Stromal cell of bone marrow (primary cell): Measurements from ENCODE around the gene ZXDC.

ENCODE experiments used
- DNase-seq: peaks from one replicate; pipeline ENCODE4 v3.0.0-alpha.2; 2012; ENCODE audit warnings: low read depth

Gene ZXDC

DNA sequence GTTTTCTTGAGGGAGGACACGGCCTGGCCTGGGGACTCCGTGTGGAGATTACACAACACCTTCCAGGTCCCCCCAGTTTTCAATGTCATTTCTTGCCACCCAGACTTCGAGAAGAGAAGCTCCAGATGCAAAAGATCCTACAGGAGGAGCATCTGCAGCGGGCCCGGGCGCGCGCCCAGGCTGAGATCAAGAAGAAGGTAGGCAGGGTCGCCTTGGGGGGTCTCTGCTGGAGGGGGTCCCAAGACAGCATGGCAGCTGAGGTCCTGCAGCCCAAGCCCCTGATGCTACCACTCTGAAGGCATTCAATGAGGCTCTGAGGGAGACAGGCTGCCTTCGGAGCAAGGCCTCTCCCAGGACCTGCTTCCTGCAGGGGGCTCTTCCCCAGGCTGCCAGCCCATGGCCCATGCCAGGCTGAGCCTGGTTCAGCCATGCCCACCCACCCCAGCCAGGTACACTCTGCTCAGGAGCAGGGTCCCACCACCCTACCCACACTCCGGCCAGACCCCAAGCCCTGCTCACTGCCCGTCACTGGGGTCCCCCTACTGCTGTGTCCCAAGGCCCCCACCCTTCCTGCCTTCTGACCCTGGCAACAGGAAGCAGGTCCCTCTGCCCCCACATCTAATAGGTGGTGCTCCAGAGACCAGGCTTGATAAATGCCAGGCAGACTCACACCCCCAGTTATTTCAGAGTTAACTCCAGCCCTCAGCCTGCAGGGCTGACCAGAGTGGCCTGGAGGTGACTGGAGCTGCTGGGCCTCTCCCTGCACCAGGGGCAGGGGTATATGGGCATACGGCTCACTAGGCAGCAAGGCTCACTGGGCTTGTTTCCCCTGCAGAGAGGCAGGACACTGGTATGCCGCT lies 40.0 kb downstream of the ZXDC start:
- DNase-seq: no peak

- DNase-seq: no peak
Observed at GRCh38 chr3:126434931-126435411, 40.7 kb downstream of the ZXDC start.

- no peak for DNase-seq
Observed at GRCh38 chr3:126434264-126434590, 41.5 kb downstream of the ZXDC start.

DNA sequence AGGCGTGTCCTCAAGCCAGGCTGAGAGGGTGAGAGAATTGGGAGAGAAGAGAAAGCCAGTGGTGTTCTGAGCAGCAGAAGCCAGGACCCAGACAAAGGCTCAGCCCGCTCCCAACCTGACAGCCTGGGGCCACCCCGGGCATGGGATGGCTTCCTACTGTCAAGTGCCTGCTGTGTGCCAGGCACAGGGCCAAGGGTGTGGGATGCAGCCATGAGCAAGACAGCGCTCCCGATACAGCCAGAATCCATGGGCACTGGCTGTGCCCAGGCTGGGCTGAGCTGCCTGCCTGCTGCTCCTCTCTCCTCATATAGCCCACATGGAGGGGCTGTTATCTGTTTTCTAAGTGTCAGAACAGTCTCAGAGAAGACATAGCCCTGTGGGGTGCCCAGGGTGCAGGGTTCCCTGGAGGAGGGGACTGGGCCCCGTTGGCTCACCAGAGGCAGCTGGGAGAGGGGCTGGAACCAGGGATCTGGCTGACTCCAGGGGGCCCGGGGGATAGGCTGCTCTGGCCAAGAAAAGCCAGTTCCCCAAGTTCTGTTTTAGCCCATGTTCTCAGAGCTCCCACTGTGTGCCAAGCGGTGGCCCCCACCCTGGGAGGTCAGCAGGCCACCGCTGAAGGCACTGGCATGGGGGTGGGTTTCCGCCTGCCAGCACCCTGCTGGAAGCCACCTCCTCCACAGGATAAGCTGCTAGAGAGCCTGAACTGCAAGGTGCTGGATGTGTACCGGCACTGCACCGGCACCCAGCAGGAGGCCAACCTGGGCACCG lies 42.0 kb downstream of the ZXDC start:
- DNase-seq: no peak

DNA sequence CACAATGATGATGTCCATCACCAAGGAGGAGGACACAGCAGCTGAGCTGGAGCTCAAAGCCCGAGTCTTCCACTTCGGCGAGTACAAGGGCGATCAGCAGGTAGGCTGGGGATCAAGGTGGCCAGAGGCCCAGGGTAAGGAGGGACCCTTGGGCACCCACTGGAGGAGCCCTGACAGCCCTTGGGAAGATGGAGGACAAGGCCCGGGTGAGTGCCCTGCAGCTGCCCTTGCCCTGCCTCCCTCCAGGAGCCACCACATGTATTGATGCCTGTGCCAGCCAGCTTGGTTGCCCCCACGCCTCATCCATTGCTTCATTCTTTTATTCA lies 42.6 kb downstream of the ZXDC start:
- DNase-seq: no peak

DNA sequence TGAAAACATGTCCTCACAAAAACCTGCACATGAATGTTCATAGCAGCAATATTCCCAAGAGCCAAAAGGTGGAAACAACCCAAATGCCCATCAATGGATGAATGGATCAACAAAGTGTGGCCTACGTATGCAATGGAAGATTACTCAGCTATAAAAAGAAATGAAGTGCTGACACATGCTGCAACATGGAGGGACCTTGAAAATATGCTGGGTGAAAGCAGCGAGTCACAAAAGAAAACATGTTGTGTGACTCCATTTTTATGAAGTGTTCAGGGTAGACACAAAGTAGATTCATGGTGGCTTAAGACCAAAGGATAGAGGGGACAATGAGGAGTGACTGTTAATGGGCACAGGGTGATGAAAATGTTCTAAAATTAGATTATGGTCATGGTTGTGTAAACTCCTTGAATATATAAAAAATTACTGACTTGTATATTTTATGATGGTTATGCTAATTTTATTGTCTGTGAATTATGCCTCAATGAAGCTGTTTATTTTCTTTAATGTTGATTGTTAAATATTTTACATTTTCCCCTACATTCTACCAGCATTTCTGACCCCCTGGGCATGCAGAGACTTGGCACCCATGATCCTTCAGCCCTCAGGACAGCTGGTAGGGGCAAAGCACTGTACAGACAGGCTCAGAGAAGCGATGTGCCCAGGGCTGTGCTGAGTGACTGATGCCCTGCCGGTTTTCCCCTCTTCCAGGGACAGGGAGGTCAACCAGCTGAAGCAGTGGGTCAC lies 43.2 kb downstream of the ZXDC start:
- DNase-seq: peak; percentile 31

- no peak for DNase-seq
Observed at GRCh38 chr3:126431103-126431534, 44.6 kb downstream of the ZXDC start.

DNA sequence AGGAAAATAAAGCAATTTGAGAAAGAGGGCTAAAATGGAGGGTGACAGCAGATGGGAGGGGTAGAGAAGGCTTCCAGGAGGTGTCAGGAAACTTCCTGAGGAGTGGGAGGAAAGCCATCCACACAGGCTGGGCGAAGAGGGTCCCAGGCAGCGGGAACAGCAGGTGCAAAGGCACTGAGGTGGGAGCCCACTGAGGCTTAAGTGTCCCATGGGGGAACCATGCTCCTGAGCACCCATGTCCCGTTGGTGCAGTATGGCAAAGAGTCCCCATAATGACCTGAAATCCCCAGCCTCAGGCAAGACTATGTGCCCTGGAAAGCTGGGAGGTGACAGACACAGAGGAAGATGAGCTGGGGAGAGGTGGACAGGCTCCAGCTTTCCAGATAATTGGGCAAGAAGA lies 50.9 kb downstream of the ZXDC start:
- DNase-seq: no peak

DNA sequence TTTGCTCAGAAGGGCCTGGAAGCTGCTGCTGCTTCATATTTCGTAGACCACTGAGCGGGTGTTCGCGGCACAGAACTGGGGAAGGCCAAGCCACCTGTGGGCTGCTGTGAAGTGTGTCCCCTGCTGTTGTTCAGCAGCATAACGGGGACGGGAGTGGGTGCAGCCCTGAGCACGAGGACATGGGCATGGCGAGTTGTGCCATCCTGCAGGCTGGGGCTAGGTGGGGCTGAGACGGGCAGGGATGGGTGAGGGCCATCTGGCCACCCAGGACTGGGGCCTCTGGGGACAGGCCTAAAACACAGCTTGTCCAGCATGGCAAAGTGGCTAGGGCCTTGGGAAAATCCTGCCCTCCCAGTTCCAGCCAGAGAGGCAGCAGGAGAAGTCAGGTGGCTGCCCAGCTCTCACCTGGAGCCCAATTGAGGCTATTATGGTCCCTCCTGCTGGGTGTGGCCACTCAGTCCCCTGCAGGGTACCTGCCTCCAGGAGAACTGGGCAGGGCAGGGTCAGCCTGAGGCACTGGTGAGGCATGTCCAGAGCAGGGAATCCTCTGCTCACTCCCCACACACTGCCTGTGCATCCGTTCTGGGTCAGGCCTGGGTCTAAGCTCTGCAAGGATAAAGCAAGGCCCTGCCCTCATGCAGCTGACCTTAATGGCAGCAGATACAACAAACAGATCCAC lies 51.5 kb downstream of the ZXDC start:
- DNase-seq: no peak

DNA sequence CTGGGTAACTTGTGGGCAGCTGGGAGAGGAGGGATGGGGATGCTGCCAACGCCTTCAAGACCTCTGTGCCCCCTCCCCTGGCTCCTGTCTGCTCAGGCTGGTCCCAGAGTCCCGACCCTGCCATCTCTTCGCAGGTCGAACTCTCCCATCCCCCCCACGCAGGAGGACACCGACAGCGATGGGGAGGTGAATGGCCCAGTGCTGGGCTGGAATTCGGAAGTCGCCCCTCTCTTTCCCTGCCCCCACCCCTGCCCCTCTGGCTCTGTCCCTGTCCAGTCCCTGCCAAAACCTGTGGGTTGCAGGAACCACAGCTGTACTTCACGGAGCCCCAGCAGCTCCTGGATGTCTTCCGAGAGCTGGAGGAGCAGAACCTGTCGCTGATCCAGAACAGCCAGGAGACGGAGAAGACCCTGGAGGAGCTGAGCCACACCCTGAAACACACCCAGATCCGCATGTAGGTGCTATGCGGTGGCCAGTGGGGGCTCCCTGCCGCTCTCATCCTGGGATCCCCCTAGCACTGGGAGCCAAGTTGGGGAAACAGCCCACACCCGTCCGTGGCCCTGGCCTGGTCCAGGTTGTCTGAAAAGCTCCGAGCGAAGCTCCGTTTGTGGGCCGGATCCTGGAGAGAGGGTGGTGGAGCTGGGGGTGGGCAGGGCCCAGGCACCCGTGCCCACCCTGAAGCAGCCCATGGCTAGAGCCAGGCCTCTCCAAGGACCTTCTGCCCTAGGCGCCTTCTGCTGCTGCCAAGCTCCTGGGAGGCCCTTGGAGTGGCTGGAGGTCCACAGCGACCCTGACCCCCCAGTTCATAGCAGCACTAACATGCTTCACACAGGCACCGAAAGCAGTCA lies 52.3 kb downstream of the ZXDC start:
- no peak for DNase-seq

GRCh38 chr3:126422571-126423091 lies 53.1 kb downstream of the ZXDC start:
- no peak for DNase-seq

DNA sequence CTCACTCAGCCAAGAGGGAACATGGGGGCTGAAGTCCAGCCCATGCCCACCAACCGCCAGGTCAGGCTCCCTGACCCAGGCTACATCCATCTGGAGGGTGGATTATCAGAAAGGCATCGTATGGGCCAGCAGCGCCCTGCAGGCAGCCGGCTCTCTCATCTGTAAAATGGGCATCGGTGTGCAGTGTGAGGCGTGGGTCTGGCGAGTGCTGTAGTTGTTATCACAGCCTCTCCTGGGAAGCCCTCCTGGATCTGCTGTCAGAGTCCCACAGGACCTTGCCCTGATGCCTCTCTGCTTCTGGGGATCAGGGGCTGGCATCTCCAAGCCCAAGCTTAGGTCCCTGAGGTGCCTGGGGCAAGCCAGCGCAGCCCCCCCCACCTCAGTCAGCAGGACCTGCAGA lies 53.6 kb downstream of the ZXDC start:
- no peak for DNase-seq

DNA sequence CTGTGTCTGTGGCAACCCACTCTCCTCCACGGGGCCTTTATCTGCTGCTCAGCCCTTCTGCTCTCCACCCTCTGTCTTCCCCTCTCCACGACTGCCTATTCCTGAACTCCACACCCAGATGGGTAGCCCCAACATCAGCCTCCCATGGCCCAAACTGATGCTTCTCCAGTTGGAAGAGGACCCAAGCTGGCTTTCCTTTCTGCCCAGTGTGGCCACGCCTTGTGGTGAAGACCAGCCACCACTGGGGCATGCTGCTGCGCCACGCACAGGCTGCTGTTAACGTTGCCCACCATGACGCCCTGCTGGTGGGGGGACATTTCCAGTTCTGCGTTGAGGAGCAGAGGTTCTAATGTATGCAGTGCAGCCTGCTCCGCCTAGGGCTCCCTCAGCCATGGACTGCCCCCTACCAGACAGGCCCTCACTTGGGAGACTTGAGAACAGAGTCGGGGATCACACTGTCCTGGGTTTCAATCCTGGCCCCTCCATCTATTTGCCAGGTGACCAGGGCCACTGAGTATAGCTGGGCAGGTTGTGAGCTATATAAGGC lies 54.0 kb downstream of the ZXDC start:
- DNase-seq: no peak

DNA sequence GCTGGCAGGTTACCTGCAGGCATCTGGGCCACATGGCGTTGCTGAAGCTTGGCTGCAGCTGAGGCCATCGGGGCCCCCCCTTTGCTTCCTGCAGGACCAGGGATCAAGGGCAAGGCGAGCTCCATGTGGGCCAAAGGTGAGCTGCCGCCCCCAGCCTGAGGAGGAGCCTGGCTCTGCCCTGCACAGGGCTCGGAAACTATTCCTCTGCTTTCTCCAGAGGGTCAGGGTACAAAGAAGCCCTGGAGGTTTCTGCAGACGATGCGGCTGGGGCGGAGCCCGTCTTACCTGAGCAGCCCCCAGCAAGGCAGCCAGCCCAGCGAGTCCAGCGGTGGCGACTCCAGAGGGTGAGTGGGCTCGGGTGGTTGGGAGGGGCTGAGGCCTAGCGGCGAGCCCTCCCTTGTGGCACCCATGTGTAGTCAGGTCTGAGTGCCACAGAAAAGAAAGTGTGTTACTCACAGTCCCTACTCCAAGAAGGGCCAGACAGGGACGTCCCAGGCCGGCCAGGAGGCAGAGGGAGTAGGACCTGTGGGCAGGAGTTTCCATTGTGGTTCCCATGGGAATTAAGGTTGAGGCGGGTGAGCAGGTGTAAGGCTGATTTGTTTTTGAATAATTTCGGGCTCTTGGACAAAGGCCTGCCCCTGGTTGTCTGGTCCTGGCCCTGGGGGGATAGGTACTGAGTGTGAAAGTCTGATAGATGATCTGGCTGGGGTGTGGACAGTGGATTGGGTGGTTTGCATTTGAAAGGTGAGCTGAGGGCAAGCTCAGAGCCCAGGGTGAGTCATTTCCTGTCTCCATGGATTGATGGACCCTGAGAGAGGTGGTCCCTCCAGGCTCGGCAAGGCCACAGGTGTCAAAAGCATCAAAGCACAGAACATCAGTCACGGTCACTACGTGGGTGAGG lies 55.6 kb downstream of the ZXDC start:
- no peak for DNase-seq

GRCh38 chr3:126419151-126419703 lies 56.5 kb downstream of the ZXDC start:
- no peak for DNase-seq

DNA sequence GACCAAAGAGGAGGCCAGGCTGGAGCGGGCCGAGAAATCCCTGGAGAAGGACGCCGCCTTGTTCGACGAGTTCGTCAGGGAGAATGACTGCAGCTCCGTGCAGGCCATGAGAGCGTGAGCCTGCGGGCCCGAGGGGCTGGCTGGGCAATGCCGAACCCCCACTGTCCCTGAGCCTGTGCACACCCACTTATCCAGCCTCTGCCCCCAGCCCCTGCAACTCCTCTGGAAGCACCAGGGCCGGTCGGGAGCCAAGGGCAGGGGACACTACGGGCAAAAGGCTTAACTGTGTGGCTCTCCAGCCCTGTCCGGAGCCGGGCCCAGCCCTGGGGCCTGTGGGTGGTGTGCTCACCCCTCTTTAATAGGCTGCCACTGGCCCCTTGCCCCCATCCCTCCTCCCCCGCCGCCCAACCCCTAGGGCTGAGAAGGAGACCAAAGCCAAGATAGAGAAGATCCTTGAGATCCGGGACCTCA lies 57.0 kb downstream of the ZXDC start:
- no peak for DNase-seq

- no peak for DNase-seq
Observed at GRCh38 chr3:126417981-126418530, 57.6 kb downstream of the ZXDC start.

GRCh38 chr3:126417515-126417914 lies 58.2 kb downstream of the ZXDC start:
- DNase-seq: no peak

- no peak for DNase-seq
Observed at GRCh38 chr3:126416943-126417342, 58.7 kb downstream of the ZXDC start.
